Caco-2 (cell line): Measurements from ENCODE around the gene CACNA1B. TPM values are rescaled to one million over a fixed set of nuclear protein-coding genes. Genes with fewer than 3 reads are reported as not detected.

Source experiments
- BruUV-seq: library from RNA; stranded (reverse); fragments of 400-500 nt; replicated peaks from 2 replicates; lab custom pipeline; 2021; lab: Mats Ljungman, UMichigan
- CTCF ChIA-PET: fragments of 300-600 bp; sonication (Branson Sonifier 250); formaldehyde crosslinking; loops from one replicate; lab custom pipeline; 2022; ENCODE audit warnings: antibody characterized with exemption; lab: Charles Lee
- POLR2A ChIA-PET: fragments of 300-600 bp; sonication (Branson Sonifier 250); formaldehyde crosslinking; loops from one replicate; lab custom pipeline; 2022; ENCODE audit warnings: antibody characterized with exemption; lab: Charles Lee
- DNase-seq, 2 experiments: peaks; one replicate each; pipeline versions ENCODE4 v3.0.0 to v3.0.0-alpha.2; 2020 to 2022
- H3K27me3 ChIP-seq: replicated peaks from 2 replicates; pipeline ENCODE4 v1.6.0; 2011; ENCODE audit warnings: low read length; ENCODE audit not compliant: control insufficient read depth, insufficient read depth
- H3K36me3 ChIP-seq: 2 replicates; pipeline ENCODE4 v1.5.1; 2011; ENCODE audit warnings: low read length; ENCODE audit not compliant: control insufficient read depth, insufficient read depth
- H3K4me1 ChIP-seq: fragments of 250-450 bp; sonication (Bioruptor Pico); 2 replicates; pipeline ENCODE4 v1.5.1; 2020; ENCODE audit warnings: mild to moderate bottlenecking
- H3K4me3 ChIP-seq: 2 replicates; pipeline ENCODE4 v1.5.1; 2011; ENCODE audit warnings: low read depth, mild to moderate bottlenecking, control low read depth, low read length
- H3K9me3 ChIP-seq: fragments of 250-450 bp; sonication (Bioruptor Pico); 2 replicates; pipeline ENCODE4 v1.5.1; 2020; ENCODE audit warnings: mild to moderate bottlenecking, moderate library complexity
- H3K27ac Mint-ChIP-seq: one replicate; pipeline ENCODE4 v1.8.0; 2022; ENCODE audit warnings: mixed read lengths; ENCODE audit not compliant: unreplicated experiment
- H3K27me3 Mint-ChIP-seq: one replicate; pipeline ENCODE4 v1.8.0; 2022; ENCODE audit warnings: mixed read lengths; ENCODE audit not compliant: insufficient read depth, unreplicated experiment
- H3K36me3 Mint-ChIP-seq: one replicate; pipeline ENCODE4 v1.8.0; 2022; ENCODE audit warnings: mild to moderate bottlenecking, mixed read lengths; ENCODE audit not compliant: insufficient read depth, unreplicated experiment
- H3K4me1 Mint-ChIP-seq: one replicate; pipeline ENCODE4 v1.8.0; 2022; ENCODE audit warnings: low read depth, mixed read lengths; ENCODE audit not compliant: unreplicated experiment
- H3K4me3 Mint-ChIP-seq: one replicate; pipeline ENCODE4 v1.8.0; 2022; ENCODE audit warnings: mild to moderate bottlenecking, moderate library complexity, mixed read lengths; ENCODE audit not compliant: unreplicated experiment
- H3K9me3 Mint-ChIP-seq: one replicate; pipeline ENCODE4 v1.8.0; 2022; ENCODE audit warnings: mixed read lengths; ENCODE audit not compliant: unreplicated experiment
- intact Hi-C: fragments of 100-400 bp; cut with micrococcal nuclease; formaldehyde crosslinking; loops from one replicate; pipeline ENCODE4 v1.10.0; 2022; ENCODE audit not compliant: unreplicated experiment
- total RNA-seq: library from RNA; stranded (reverse); gene quantifications from 2 replicates; pipeline ENCODE4 v1.2.3, GENCODE V29; 2022
- TF ChIP-seq, protein P1 (sequence below), 2 experiments: fragments of 200-600 bp in 1 of 2; IDR thresholded peaks; 1 replicate in 1 of 2; 2 replicates in 1 of 2; pipeline versions ENCODE4 v1.5.1 to v1.8.0; 2011 to 2022; ENCODE audit warnings: antibody characterized with exemption in 1 of 2, control low read depth in 1 of 2, inconsistent platforms in 1 of 2, low read depth in 1 of 2, low read length in 1 of 2, mild to moderate bottlenecking in 1 of 2, moderate library complexity in 1 of 2; ENCODE audit not compliant: insufficient read depth in 1 of 2, severe bottlenecking in 1 of 2, unreplicated experiment in 1 of 2

Gene CACNA1B
- total RNA-seq, 1 experiment from 2014 or later, result 0.11 TPM

DNA sequence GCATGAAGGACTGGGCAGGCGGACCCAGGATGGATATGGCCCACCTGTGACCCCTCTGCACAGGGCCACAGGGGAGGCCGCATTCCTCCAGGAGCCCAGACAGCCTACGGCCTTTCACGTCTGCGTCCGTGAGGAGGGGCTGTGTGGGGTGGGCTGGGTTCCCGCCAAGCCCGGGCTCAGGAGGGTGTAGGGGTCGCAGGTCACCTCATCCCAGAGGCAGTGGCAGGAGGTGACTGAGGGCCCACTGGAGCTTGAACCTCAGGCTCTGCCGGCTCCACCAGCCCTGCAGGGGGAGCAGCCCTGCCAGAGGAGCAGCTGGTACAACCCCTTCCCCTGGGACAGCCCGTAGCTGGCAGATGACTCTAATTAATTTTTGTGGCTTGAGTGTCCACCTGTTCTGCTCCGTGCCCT is 40.7 kb upstream of the CACNA1B start:
- H3K4me3 Mint-ChIP-seq, result no peak overlapping the region
- H3K27me3 ChIP-seq, result no peaks in the 10 kb centered on the region
- CTCF ChIA-PET, result no interaction called here
- TF ChIP-seq, protein P1, sequence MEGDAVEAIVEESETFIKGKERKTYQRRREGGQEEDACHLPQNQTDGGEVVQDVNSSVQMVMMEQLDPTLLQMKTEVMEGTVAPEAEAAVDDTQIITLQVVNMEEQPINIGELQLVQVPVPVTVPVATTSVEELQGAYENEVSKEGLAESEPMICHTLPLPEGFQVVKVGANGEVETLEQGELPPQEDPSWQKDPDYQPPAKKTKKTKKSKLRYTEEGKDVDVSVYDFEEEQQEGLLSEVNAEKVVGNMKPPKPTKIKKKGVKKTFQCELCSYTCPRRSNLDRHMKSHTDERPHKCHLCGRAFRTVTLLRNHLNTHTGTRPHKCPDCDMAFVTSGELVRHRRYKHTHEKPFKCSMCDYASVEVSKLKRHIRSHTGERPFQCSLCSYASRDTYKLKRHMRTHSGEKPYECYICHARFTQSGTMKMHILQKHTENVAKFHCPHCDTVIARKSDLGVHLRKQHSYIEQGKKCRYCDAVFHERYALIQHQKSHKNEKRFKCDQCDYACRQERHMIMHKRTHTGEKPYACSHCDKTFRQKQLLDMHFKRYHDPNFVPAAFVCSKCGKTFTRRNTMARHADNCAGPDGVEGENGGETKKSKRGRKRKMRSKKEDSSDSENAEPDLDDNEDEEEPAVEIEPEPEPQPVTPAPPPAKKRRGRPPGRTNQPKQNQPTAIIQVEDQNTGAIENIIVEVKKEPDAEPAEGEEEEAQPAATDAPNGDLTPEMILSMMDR (IDR thresholded peaks at IDR 0.05; ENCODE audit: insufficient read depth in 1 of 2, low read depth in 1 of 2, low read length in 1 of 2, severe bottlenecking in 1 of 2, unreplicated experiment in 1 of 2), result no peak
- POLR2A ChIA-PET, result no interaction called here
- intact Hi-C loops, result no loop called here
- H3K27me3 Mint-ChIP-seq, result no peaks in the 10 kb centered on the region
- no TSS peak for BruUV-seq
- H3K9me3 ChIP-seq, result no peaks in the 10 kb centered on the region
- H3K9me3 Mint-ChIP-seq, result peaks cover 7% of the 10 kb centered on the region
- H3K36me3 ChIP-seq, result no peaks in the 10 kb centered on the region; the same call in 1 of the 2 replicates
- H3K4me1 ChIP-seq, result no peaks in the 10 kb centered on the region
- no peak overlapping the region for H3K4me3 ChIP-seq
- DNase-seq, result no peak
- peaks cover 38% of the 10 kb centered on the region for H3K36me3 Mint-ChIP-seq
- no peak overlapping the region for H3K27ac Mint-ChIP-seq
- no peaks in the 10 kb centered on the region for H3K4me1 Mint-ChIP-seq

GRCh38 chr9:137837345-137838278 is 40.0 kb upstream of the CACNA1B start:
- H3K4me1 Mint-ChIP-seq, result no peaks in the 10 kb centered on the region
- no peaks in the 10 kb centered on the region; the same call in 1 of the 2 replicates for H3K36me3 ChIP-seq
- POLR2A ChIA-PET, result no interaction called here
- no peak overlapping the region for H3K4me3 ChIP-seq
- CTCF ChIA-PET, result no interaction called here
- no peaks in the 10 kb centered on the region for H3K27me3 Mint-ChIP-seq
- no peaks in the 10 kb centered on the region for H3K4me1 ChIP-seq
- H3K36me3 Mint-ChIP-seq, result peaks cover 30% of the 10 kb centered on the region
- no TSS peak for BruUV-seq
- no peaks in the 10 kb centered on the region for H3K27me3 ChIP-seq
- H3K4me3 Mint-ChIP-seq, result no peak overlapping the region
- H3K9me3 ChIP-seq, result no peaks in the 10 kb centered on the region
- H3K27ac Mint-ChIP-seq, result no peak overlapping the region
- H3K9me3 Mint-ChIP-seq, result peaks cover 7% of the 10 kb centered on the region
- intact Hi-C loops, result no loop called here
- no peak for DNase-seq
- TF ChIP-seq, protein P1 (IDR thresholded peaks at IDR 0.05; ENCODE audit: insufficient read depth in 1 of 2, low read depth in 1 of 2, low read length in 1 of 2, severe bottlenecking in 1 of 2, unreplicated experiment in 1 of 2), result no peak

DNA sequence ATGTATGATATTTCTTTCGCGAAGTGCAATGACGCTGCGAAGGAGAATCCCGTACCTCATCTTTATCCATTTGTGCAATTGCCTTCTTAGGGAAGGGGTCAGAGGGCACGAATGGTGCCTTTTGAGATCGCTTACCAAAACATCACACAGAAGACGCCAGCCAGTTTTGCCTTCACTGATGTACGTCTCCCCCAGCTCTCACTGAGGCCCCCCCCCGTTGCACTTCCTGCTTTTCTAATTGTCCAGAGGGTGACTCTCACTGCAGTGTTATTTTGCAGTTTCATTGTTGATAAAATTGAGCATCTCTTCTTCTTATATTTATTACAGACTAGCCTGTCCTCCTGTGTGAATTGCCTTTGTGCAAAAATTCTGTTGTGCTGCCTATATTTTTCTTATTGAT is 39.0 kb upstream of the CACNA1B start:
- no peaks in the 10 kb centered on the region for H3K4me1 ChIP-seq
- H3K4me1 Mint-ChIP-seq, result no peaks in the 10 kb centered on the region
- no peak for DNase-seq
- TF ChIP-seq, protein P1 (IDR thresholded peaks at IDR 0.05; ENCODE audit: insufficient read depth in 1 of 2, low read depth in 1 of 2, low read length in 1 of 2, severe bottlenecking in 1 of 2, unreplicated experiment in 1 of 2), result no peak
- intact Hi-C loops, result no loop called here
- H3K36me3 ChIP-seq, result no peaks in the 10 kb centered on the region
- H3K36me3 Mint-ChIP-seq, result peaks cover 28% of the 10 kb centered on the region
- H3K27me3 Mint-ChIP-seq, result no peaks in the 10 kb centered on the region
- H3K4me3 ChIP-seq, result no peak overlapping the region
- POLR2A ChIA-PET, result no interaction called here
- no peak overlapping the region for H3K27ac Mint-ChIP-seq
- BruUV-seq, result no TSS peak
- CTCF ChIA-PET, result no interaction called here
- H3K9me3 Mint-ChIP-seq, result peaks cover 7% of the 10 kb centered on the region
- H3K9me3 ChIP-seq, result no peaks in the 10 kb centered on the region
- no peak overlapping the region for H3K4me3 Mint-ChIP-seq
- no peaks in the 10 kb centered on the region for H3K27me3 ChIP-seq
